Right lobe of liver (tissue), 6 donors: ENCODE results near the gene FYN. TPM values are rescaled to one million over a fixed set of nuclear protein-coding genes. Genes with fewer than 3 reads are reported as not detected.
A peak's percentile ranks its signal among the peaks of the same experiment; 100 is the strongest.

Experiments
- ATAC-seq, 4 donors: fragments of 200-7000 bp; cut with Tn5 transposase; one replicate each; pipeline ENCODE4 v1.9.1; 2020; ENCODE audit warnings: mild to moderate bottlenecking in 4 of 4, moderate library complexity in 4 of 4
- DNase-seq, 3 donors: peaks; one replicate each; pipeline ENCODE4 v3.0.0-alpha.2; 2020
- H3K27ac ChIP-seq, 3 donors: fragments of 200-600 bp; one replicate each; pipeline ENCODE4 v1.8.0; 2022
- H3K27me3 ChIP-seq, 2 donors: fragments of 200-600 bp; one replicate each; pipeline ENCODE4 v1.8.0; 2022
- H3K36me3 ChIP-seq, 4 donors: fragments of 200-600 bp; sonication (generic) in 1 of 4; one replicate each; pipeline versions ENCODE4 v1.5.1 to v1.8.0; 2017 to 2022; ENCODE audit warnings: control low read depth in 1 of 4
- H3K4me1 ChIP-seq, 4 donors: fragments of 200-600 bp; sonication (generic) in 1 of 4; one replicate each; pipeline versions ENCODE4 v1.5.1 to v1.8.0; 2017 to 2022; ENCODE audit warnings: control low read depth in 1 of 4
- H3K4me3 ChIP-seq, 3 donors: fragments of 200-600 bp; one replicate each; pipeline ENCODE4 v1.8.0; 2022
- H3K9me3 ChIP-seq, 4 donors: fragments of 200-600 bp; sonication (generic) in 1 of 4; one replicate each; pipeline versions ENCODE4 v1.5.1 to v1.8.0; 2017 to 2022; ENCODE audit warnings: control low read depth in 1 of 4
- CTCF ChIP-seq, 4 donors: fragments of 200-600 bp in 3 of 4; fragments of 450-650 bp in 1 of 4; IDR thresholded peaks; one replicate each; pipeline versions ENCODE4 v1.5.1 to v1.8.0; 2016 to 2022; ENCODE audit warnings: antibody characterized with exemption in 4 of 4, mild to moderate bottlenecking in 2 of 4
- POLR2A ChIP-seq: fragments of 450-650 bp; IDR thresholded peaks from one replicate; pipeline ENCODE4 v1.6.1; 2017; ENCODE audit warnings: antibody characterized with exemption, mild to moderate bottlenecking
- WGBS: methylation state at CpG from one replicate; pipeline ENCODE4 v1.1.6; 2018; ENCODE audit warnings: low coverage, low lambda C conversion rate; ENCODE audit not compliant: insufficient coverage; ENCODE audit errors: missing lambda C conversion rate; 5-methylcytosine and 5-hydroxymethylcytosine counted together
- intact Hi-C, 2 donors: fragments of 100-400 bp; cut with DNase I; formaldehyde crosslinking; loops; one replicate each; pipeline versions ENCODE4 v1.11.2 to v1.14.1; 2022
- total RNA-seq, 6 experiments: library from RNA; depleted of rRNA in 2 of 6; stranded (reverse); fragments of >200 nt in 2 of 6; fragmentation: NEBNext Ultra II Directional in 3 of 6; extraction: Animal tissue kit (Norgen Biotek cat#: 25700) in 3 of 6; gene quantifications; one replicate each; pipeline versions ENCODE4 v1.1.0 to v1.2.4, GENCODE V29; 2016 to 2023
- donor health status: DM: no; HTN: yes; CAD: no.
- donor health status: DM: no; HTN: no; CAD: no.
- donor health status: DM: no; HTN: no; CAD: no.
- donor health status: DM: no; HTN: yes; CAD: no.
- donor health status: DM: no; HTN: yes; CAD: no.

Gene FYN
- total RNA-seq, 6 experiments from 2014 or later = 16.8 to 33.7 (median 23.5) TPM

DNA sequence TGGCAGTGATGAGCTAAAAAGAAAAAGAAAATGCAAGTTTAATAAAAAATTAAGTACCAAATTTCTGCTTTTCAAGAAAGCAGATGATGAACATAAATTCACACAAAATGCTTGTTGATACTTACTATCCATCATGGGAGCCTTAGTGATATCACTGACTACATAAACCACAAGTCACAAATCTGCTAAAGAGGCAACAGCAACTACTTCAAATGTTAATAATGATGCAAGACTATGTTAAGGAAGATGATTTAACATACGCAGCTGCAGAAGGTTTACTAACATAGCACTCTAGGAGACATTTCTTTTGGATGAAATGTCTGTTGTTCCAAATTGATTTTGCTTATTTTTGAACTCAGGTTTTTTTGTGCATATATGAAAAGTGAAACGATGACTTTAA lies 18.6 kb downstream of the FYN start:
- Histone ChIP-seq H3K4me1 (peaks cover 0 to 3% (median 0%) of the 10 kb centered on the region in 4 donors), H3K4me3 (no peak overlapping the region), H3K9me3 (no peaks in the 10 kb centered on the region), H3K27ac (no peak overlapping the region), H3K27me3 (no peaks in the 10 kb centered on the region), H3K36me3 (no peaks in the 10 kb centered on the region)
- DNase-seq (no peak), ATAC-seq (no peak)
- 58% methylated on average over 2 of the region's 2 CpGs for WGBS
- intact Hi-C loops = no loop called here
- TF ChIP-seq CTCF (IDR thresholded peaks at IDR 0.05) (no peak), POLR2A (no peak)

DNA sequence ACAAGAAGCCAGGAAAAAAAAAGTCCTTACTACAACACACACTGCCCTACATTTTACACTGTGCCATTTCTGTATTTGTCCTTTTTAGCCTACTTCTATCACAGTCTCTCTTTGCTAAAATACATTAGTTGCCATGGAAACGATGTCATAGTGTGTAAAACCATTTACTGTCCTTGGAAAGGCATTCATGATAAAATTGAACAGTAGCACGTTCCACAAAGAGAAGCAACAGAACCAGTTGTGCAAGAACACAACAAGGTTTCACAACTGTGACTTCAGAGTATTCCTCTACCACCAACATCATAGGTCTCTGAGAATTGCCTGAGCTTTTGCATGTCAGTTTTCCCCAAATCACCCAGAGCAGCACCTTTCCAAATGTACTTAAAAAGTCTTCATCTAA lies 20.5 kb downstream of the FYN start:
- DNase-seq = no peak
- peak in 1 of 4 donors; percentile 24 for ATAC-seq

DNA sequence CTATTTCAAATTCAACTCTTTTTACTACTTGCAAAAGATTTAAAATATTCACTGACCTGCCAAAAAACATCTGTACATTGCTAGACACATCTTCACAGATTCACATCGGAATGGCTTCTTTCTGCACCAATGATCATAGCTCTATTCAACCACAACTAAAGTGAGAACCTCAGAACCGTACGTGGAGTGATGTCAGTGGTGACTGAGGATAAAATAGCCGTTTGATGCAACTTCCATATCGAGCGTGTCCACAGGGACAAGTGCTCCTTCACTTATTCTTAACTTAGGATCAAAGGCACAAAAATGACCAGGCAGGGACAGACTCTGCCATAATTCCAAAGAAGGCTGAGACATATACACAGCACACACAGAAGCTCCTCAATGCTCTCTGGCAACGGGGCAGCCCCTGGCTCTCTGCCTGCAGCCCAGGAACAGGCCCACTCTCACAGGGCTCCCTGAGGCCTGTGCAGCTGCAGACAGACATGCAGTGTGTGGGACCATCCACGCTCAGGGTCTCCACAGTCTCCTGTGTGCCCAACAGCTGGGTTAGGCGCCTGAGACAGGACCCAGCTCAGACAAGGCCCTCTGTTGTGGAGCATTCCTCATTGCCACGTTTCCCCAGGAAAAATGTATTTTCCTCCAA lies 22.8 kb downstream of the FYN start:
- H3K4me1 ChIP-seq = peaks cover 0 to 3% (median 0%) of the 10 kb centered on the region in 4 donors
- ATAC-seq = no peak
- DNase-seq = no peak

More for the DNA sequence above, 20.5 kb downstream of the FYN start:
- TF ChIP-seq CTCF (IDR thresholded peaks at IDR 0.05) = no peak
- no peak for TF ChIP-seq POLR2A
- WGBS = 12% methylated on average over 2 of the region's 2 CpGs
- H3K27ac ChIP-seq = no peak overlapping the region
- no peak overlapping the region for H3K4me3 ChIP-seq
- H3K4me1 ChIP-seq = peaks cover 0 to 3% (median 0%) of the 10 kb centered on the region in 4 donors
- no peaks in the 10 kb centered on the region for H3K9me3 ChIP-seq
- H3K27me3 ChIP-seq = no peaks in the 10 kb centered on the region
- H3K36me3 ChIP-seq = no peaks in the 10 kb centered on the region
- intact Hi-C loops = no loop called here

DNA sequence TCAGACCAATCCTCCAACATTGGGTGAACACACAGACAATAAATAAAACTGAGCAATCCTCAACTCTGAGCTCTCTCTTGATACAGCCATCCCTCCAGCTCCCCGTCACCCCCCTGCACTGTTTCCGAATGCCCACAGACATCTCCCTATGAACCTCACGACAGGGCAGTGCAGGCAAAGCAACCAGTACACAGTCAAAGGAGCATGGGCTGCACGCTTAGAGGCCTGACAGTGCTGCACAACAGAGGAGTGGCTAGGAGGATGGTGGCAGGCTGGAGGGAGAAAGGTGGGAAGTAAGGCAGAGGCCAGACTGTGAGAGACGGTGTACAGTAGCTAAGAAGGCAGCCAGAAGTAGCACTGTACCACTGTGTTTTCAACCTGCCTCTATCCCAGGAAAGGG lies 24.0 kb downstream of the FYN start:
- TF ChIP-seq POLR2A (no peak), CTCF (IDR thresholded peaks at IDR 0.05) (no peak)
- DNase-seq (no peak), ATAC-seq (no peak)
- Histone ChIP-seq H3K27ac (no peak overlapping the region), H3K9me3 (no peaks in the 10 kb centered on the region), H3K4me1 (no peaks in the 10 kb centered on the region), H3K36me3 (no peaks in the 10 kb centered on the region), H3K27me3 (no peaks in the 10 kb centered on the region), H3K4me3 (no peak overlapping the region)
- intact Hi-C loops = no loop called here
- 90% methylated on average over 5 of the region's 5 CpGs for WGBS

More for the DNA sequence above, 22.8 kb downstream of the FYN start:
- H3K27ac ChIP-seq = no peak overlapping the region
- intact Hi-C loops = no loop called here
- H3K27me3 ChIP-seq = no peaks in the 10 kb centered on the region
- no peak overlapping the region for H3K4me3 ChIP-seq
- no peaks in the 10 kb centered on the region for H3K9me3 ChIP-seq
- TF ChIP-seq CTCF (IDR thresholded peaks at IDR 0.05) = no peak
- TF ChIP-seq POLR2A = no peak
- no peaks in the 10 kb centered on the region for H3K36me3 ChIP-seq
- WGBS = 69% methylated on average over 6 of the region's 10 CpGs
